Breast epithelium (tissue), 4 donors: ENCODE data around the gene GAPDH. TPM values are rescaled to one million over a fixed set of nuclear protein-coding genes. Genes with fewer than 3 reads are reported as not detected.
"Not testable (repeated sequence)": the region's sequence is repeated elsewhere in the genome, so short reads cannot be mapped to it uniquely, and the experiment has no call there.

ENCODE experiments used
- DNase-seq, 2 donors: peaks; one replicate each; pipeline ENCODE4 v3.0.0-alpha.2; 2019; ENCODE audit warnings: low spot score in 2 of 2
- H3K27ac ChIP-seq, 2 donors: fragments of 200-600 bp; sonication (generic) in 1 of 2; one replicate each; pipeline ENCODE4 v1.5.1; 2016 to 2019; ENCODE audit warnings: mild to moderate bottlenecking in 1 of 2
- H3K27me3 ChIP-seq, 2 donors: fragments of 200-600 bp; sonication (generic) in 1 of 2; one replicate each; pipeline versions ENCODE4 v1.5.1 to v1.6.0; 2017 to 2019; ENCODE audit warnings: control low read depth in 1 of 2, mild to moderate bottlenecking in 1 of 2
- H3K36me3 ChIP-seq: fragments of 200-600 bp; one replicate; pipeline ENCODE4 v1.5.1; 2019
- H3K4me1 ChIP-seq, 2 donors: fragments of 200-600 bp; sonication (generic); one replicate each; pipeline ENCODE4 v1.5.1; 2016 to 2019; ENCODE audit warnings: control low read depth in 1 of 2
- H3K4me3 ChIP-seq, 3 donors: fragments of 200-600 bp; sonication (generic); 1 replicate in 2 of 3; 2 replicates in 1 of 3; pipeline ENCODE4 v1.5.1; 2016 to 2019; ENCODE audit warnings: mild to moderate bottlenecking in 3 of 3, moderate library complexity in 2 of 3
- H3K9me3 ChIP-seq, 2 donors: fragments of 200-600 bp; sonication (generic) in 1 of 2; one replicate each; pipeline ENCODE4 v1.5.1; 2016 to 2019; ENCODE audit warnings: control low read depth in 1 of 2
- POLR2A ChIP-seq: fragments of 450-650 bp; IDR thresholded peaks from one replicate; pipeline ENCODE4 v1.6.1; 2016; ENCODE audit warnings: antibody characterized with exemption, mild to moderate bottlenecking, moderate library complexity
- POLR2AphosphoS5 ChIP-seq, 3 donors: sonication (generic); formaldehyde crosslinking; IDR thresholded peaks; one replicate each; pipeline ENCODE4 v1.6.1; 2017; ENCODE audit warnings: antibody characterized with exemption in 3 of 3
- intact Hi-C: fragments of 100-400 bp; cut with DNase I; formaldehyde crosslinking; loops from one replicate; pipeline ENCODE4 v1.15.1; 2023; ENCODE audit warnings: low total_unique reads
- total RNA-seq, 3 donors: library from RNA; depleted of rRNA; stranded (reverse); fragments of >200 nt; gene quantifications; one replicate each; pipeline ENCODE4 v1.1.0, GENCODE V29; 2016
- TF ChIP-seq, protein P1 (sequence below), 3 donors: fragments of 450-650 bp; IDR thresholded peaks; one replicate each; pipeline ENCODE4 v1.5.1; 2016 to 2017; ENCODE audit warnings: antibody characterized with exemption in 3 of 3, mild to moderate bottlenecking in 3 of 3, moderate library complexity in 3 of 3

The GAPDH gene
- total RNA-seq, 3 donors from 2014 or later = 1,134 to 1,818 (median 1,628) TPM

DNA sequence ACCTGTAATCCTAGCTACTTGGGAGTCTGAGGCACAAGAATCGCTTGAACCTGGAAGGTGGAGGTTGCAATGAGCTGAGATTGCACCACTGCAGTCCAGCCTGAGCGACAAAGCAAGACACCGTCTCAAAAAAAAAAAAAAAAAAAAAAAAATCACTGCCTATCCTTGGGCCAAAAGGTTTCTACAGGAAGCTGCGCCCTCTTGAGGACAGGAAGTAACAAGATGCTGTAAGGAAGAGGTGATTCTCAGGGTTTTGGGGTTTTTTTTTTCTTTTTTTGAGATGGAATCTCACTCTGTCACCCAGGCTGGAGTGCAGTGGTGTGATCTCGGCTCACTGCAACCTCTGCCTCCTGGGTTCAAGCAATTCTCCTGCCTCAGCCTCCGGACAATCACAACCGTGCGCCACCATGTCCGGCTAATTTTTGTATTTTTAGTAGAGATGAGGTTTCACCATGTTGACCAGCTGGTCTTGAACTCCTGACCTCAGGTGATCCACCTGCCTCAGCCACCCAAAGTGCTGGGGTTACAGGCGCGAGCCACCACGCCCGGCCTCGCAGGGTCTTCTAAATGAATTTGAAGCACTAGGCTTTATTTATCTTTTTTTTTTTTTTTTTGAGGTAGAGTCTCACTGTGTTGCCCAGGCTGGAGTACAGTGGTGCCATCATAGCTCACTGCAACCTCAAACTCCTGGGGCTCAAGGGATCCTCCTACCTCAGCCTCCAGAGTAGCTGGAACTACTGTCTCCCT lies 23.9 kb downstream of the GAPDH start:
- intact Hi-C loops, H3K4me3 ChIP-seq, H3K27ac ChIP-seq, H3K9me3 ChIP-seq, DNase-seq, H3K27me3 ChIP-seq: not testable (repeated sequence)
- peaks cover 18% of the 10 kb centered on the region for H3K36me3 ChIP-seq
- peaks cover 5 to 16% of the 10 kb centered on the region in 2 donors for H3K4me1 ChIP-seq
- TF ChIP-seq, protein P1, sequence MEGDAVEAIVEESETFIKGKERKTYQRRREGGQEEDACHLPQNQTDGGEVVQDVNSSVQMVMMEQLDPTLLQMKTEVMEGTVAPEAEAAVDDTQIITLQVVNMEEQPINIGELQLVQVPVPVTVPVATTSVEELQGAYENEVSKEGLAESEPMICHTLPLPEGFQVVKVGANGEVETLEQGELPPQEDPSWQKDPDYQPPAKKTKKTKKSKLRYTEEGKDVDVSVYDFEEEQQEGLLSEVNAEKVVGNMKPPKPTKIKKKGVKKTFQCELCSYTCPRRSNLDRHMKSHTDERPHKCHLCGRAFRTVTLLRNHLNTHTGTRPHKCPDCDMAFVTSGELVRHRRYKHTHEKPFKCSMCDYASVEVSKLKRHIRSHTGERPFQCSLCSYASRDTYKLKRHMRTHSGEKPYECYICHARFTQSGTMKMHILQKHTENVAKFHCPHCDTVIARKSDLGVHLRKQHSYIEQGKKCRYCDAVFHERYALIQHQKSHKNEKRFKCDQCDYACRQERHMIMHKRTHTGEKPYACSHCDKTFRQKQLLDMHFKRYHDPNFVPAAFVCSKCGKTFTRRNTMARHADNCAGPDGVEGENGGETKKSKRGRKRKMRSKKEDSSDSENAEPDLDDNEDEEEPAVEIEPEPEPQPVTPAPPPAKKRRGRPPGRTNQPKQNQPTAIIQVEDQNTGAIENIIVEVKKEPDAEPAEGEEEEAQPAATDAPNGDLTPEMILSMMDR (IDR thresholded peaks at IDR 0.05) = peak; percentile 14 to 35 (median 18)

DNA sequence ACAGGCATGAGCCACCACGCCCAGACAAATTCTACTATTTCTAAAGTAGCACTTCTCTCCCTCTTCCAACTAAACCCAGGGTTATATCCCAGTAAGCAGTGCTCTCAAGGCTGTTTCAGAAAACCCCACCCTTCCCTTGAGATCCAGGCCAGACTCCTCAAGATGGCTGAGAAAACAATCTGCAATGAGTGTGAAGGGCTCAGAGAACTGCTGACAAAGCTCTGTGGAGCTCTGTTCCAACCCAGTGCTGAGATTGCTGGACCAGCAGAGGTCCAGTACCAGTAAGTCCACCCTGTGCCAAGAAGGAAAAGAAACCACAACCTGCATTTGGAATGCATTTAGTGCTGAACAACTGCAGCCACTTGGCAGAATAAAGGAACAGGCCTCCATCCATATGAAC lies 25.2 kb downstream of the GAPDH start:
- Histone ChIP-seq H3K36me3 (peaks cover 18% of the 10 kb centered on the region), H3K27ac (no peak overlapping the region), H3K4me1 (peaks cover 0 to 4% of the 10 kb centered on the region in 2 donors), H3K27me3 (no peaks in the 10 kb centered on the region), H3K9me3 (no peaks in the 10 kb centered on the region), H3K4me3 (no peak overlapping the region)
- DNase-seq = no peak
- intact Hi-C loops = no loop called here
- TF ChIP-seq POLR2AphosphoS5 (IDR thresholded peaks at IDR 0.05) (no peak), POLR2A (no peak)
- TF ChIP-seq, protein P1 (IDR thresholded peaks at IDR 0.05) = no peak

DNA sequence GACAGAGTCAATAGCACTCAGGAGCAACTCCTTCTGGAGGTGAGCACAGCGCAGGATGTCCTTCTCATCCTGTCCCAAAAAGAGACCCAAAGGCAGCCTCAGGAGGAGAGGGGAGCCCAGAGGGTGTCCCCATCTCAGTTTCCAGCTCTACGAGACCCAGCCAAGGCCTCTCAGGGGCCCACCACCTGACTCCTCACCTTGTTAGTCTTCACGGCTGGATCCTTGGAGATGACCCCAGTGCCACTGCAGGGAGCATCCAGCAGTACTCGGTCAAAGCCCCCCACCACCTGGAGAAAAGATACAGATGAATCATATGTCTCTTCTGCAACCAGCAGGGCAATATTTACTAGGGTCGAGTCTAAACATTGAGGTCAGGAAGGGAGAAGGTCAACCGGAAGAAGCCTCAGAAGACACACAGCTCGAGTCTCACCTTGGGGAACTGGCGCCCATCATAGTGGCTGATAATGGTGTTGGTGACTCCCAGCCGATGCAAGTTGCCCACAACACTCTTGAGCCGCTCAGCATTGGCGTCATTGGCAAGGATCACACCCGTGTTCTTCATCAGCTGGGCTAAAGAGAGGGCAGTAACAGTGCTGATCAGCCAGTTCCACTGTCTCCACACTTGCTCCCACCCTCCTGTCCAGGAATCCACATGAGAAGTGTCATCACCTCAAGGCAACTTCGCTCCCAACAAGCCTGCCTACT lies 26.3 kb downstream of the GAPDH start:
- TF ChIP-seq, protein P1 (IDR thresholded peaks at IDR 0.05) = no peak
- TF ChIP-seq POLR2A (no peak), POLR2AphosphoS5 (IDR thresholded peaks at IDR 0.05) (no peak)
- no peaks in the 10 kb centered on the region for H3K4me1 ChIP-seq
- H3K27ac ChIP-seq = no peak overlapping the region
- H3K9me3 ChIP-seq = no peaks in the 10 kb centered on the region
- H3K27me3 ChIP-seq = no peaks in the 10 kb centered on the region
- intact Hi-C loops = no loop called here
- peaks cover 18% of the 10 kb centered on the region for H3K36me3 ChIP-seq
- DNase-seq = no peak
- no peak overlapping the region for H3K4me3 ChIP-seq

- Histone ChIP-seq H3K27ac (no peak overlapping the region), H3K4me1 (no peaks in the 10 kb centered on the region), H3K9me3 (no peaks in the 10 kb centered on the region), H3K27me3 (no peaks in the 10 kb centered on the region), H3K4me3 (no peak overlapping the region), H3K36me3 (peaks cover 18% of the 10 kb centered on the region)
- intact Hi-C loops = loop anchor here (1.0 kb wide), 1 partner anchor 37 kb away; no protein-coding TSS in a partner anchor
- TF ChIP-seq, protein P1 (IDR thresholded peaks at IDR 0.05) = no peak
- no peak for TF ChIP-seq POLR2AphosphoS5 (IDR thresholded peaks at IDR 0.05)
- no peak for TF ChIP-seq POLR2A
- no peak for DNase-seq
Observed at GRCh38 chr12:6562881-6563280, 28.6 kb downstream of the GAPDH start.

- Histone ChIP-seq H3K4me3 (no peak overlapping the region), H3K4me1 (no peaks in the 10 kb centered on the region), H3K27ac (no peak overlapping the region), H3K9me3 (no peaks in the 10 kb centered on the region), H3K27me3 (no peaks in the 10 kb centered on the region), H3K36me3 (peaks cover 18% of the 10 kb centered on the region)
- intact Hi-C loops = loop anchor here (1.0 kb wide), 1 partner anchor 37 kb away; no protein-coding TSS in a partner anchor
- no peak for TF ChIP-seq POLR2AphosphoS5 (IDR thresholded peaks at IDR 0.05)
- TF ChIP-seq, protein P1 (IDR thresholded peaks at IDR 0.05) = peak; percentile 32 to 55 (median 50)
- DNase-seq = no peak
Observed at GRCh38 chr12:6563448-6564050, 29.2 kb downstream of the GAPDH start.
